Kidney (tissue), 14 donors: ENCODE measurements around the gene BEX4. TPM values are rescaled to one million over a fixed set of nuclear protein-coding genes. Genes with fewer than 3 reads are reported as not detected.
"Not testable (repeated sequence)": the region's sequence is repeated elsewhere in the genome, so short reads cannot be mapped to it uniquely, and the experiment has no call there.

ENCODE experiments used
- DNase-seq, 5 donors: peaks; one replicate each; pipeline ENCODE4 v3.0.0-alpha.2; 2013 to 2020
- FAIRE-seq: peaks from 2 replicates; lab custom pipeline; 2012; peaks lifted over from hg19 to GRCh38; lab: Jason Lieb, UNC
- H3K27ac ChIP-seq, 2 donors: one replicate each; pipeline ENCODE4 v1.7.0; 2013; ENCODE audit warnings: low read depth in 2 of 2, low read length in 2 of 2, inconsistent platforms in 1 of 2
- H3K27me3 ChIP-seq: one replicate; pipeline ENCODE4 v1.7.1; 2013; ENCODE audit warnings: low read length, inconsistent platforms; ENCODE audit not compliant: control insufficient read depth, insufficient read depth
- H3K36me3 ChIP-seq, 3 donors: one replicate each; pipeline versions ENCODE4 v1.7.0 to v1.7.1; 2013; ENCODE audit warnings: low read length in 3 of 3, control low read depth in 1 of 3, inconsistent platforms in 1 of 3; ENCODE audit not compliant: insufficient read depth in 3 of 3, control insufficient read depth in 2 of 3
- H3K4me1 ChIP-seq, 3 donors: one replicate each; pipeline versions ENCODE4 v1.7.0 to v1.7.1; 2013; ENCODE audit warnings: low read length in 3 of 3, inconsistent platforms in 1 of 3, low read depth in 1 of 3; ENCODE audit not compliant: control insufficient read depth in 2 of 3, insufficient read depth in 2 of 3
- H3K4me3 ChIP-seq, 3 donors: one replicate each; pipeline versions ENCODE4 v1.7.0 to v1.8.1; 2013; ENCODE audit warnings: low read length in 3 of 3, control low read depth in 1 of 3, inconsistent platforms in 1 of 3
- H3K9ac ChIP-seq, 3 donors: one replicate each; pipeline versions ENCODE4 v1.7.0 to v1.7.1; 2013; ENCODE audit warnings: low read length in 3 of 3, control low read depth in 1 of 3, inconsistent platforms in 1 of 3
- H3K9me3 ChIP-seq, 3 donors: one replicate each; pipeline versions ENCODE4 v1.7.0 to v1.7.1; 2013; ENCODE audit warnings: low read length in 3 of 3, control low read depth in 1 of 3, inconsistent platforms in 1 of 3; ENCODE audit not compliant: control insufficient read depth in 2 of 3, insufficient read depth in 1 of 3
- intact Hi-C: fragments of 100-400 bp; cut with DNase I; formaldehyde crosslinking; loops from one replicate; pipeline ENCODE4 v1.11.1; 2022
- polyA plus RNA-seq: library from polyadenylated mRNA; stranded (reverse); fragments of 350-450 nt; fragmentation: Illumina TruSeq; extraction: RNeasy Lipid Tissue Mini Kit (QIAGEN cat#74804); gene quantifications from one replicate; pipeline ENCODE4 v1.2.3, GENCODE V29; 2014; ENCODE audit warnings: low read depth, low replicate concordance; ENCODE audit not compliant: insufficient read depth
- total RNA-seq: library from RNA; stranded (reverse); fragmentation: NEBNext Ultra II Directional; extraction: Animal tissue kit (Norgen Biotek cat#: 25700); gene quantifications from one replicate; pipeline ENCODE4 v1.2.1, GENCODE V29; 2021
- TF ChIP-seq, protein P1 (sequence below): IDR thresholded peaks from 3 replicates; pipeline ENCODE4 v1.5.1; 2012; ENCODE audit warnings: mild to moderate bottlenecking, moderate library complexity, borderline replicate concordance; ENCODE audit not compliant: insufficient read depth; ENCODE audit errors: extremely low read depth
- donor health status: control.
- donor health status: control.
- donor health status: control.
- donor health status: control.
- donor health status: control.
- donor health status: DM: yes; HTN: yes; CAD: no.
- donor health status: Normal renal cell carcinoma (clear cell type).

BEX4 gene
- total and polyA plus RNA-seq, 2 donors from 2014 or later, result 52.6 to 135 TPM

DNA sequence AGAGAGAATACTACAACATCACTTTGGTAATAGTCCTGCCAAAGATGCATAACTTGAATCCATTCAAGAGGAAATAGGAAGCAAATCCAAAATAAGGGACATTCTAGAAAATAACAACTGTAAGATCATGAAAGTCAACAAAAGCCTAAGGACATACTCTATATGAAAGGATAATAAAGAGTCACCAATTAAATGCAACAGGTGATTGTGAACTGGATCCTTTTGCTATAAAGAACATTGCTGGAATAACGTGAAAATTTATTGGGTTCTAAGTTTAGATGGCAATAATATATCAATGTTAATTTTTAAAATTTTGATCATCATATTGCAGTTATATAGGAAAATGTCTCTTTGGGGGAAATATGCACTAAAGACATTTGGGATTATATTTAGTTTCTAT, 20.0 kb downstream of the BEX4 start:
- TF ChIP-seq, protein P1, sequence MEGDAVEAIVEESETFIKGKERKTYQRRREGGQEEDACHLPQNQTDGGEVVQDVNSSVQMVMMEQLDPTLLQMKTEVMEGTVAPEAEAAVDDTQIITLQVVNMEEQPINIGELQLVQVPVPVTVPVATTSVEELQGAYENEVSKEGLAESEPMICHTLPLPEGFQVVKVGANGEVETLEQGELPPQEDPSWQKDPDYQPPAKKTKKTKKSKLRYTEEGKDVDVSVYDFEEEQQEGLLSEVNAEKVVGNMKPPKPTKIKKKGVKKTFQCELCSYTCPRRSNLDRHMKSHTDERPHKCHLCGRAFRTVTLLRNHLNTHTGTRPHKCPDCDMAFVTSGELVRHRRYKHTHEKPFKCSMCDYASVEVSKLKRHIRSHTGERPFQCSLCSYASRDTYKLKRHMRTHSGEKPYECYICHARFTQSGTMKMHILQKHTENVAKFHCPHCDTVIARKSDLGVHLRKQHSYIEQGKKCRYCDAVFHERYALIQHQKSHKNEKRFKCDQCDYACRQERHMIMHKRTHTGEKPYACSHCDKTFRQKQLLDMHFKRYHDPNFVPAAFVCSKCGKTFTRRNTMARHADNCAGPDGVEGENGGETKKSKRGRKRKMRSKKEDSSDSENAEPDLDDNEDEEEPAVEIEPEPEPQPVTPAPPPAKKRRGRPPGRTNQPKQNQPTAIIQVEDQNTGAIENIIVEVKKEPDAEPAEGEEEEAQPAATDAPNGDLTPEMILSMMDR, result no peak
- H3K9ac ChIP-seq, result no peak overlapping the region
- H3K36me3 ChIP-seq, result no peaks in the 10 kb centered on the region
- H3K4me1 ChIP-seq, result no peaks in the 10 kb centered on the region
- peaks cover 2% of the 10 kb centered on the region for H3K27me3 ChIP-seq
- H3K27ac ChIP-seq, result no peak overlapping the region
- intact Hi-C loops, result no loop called here
- H3K9me3 ChIP-seq, result no peaks in the 10 kb centered on the region
- FAIRE-seq, result no peak
- no peak for DNase-seq
- no peak overlapping the region for H3K4me3 ChIP-seq

DNA sequence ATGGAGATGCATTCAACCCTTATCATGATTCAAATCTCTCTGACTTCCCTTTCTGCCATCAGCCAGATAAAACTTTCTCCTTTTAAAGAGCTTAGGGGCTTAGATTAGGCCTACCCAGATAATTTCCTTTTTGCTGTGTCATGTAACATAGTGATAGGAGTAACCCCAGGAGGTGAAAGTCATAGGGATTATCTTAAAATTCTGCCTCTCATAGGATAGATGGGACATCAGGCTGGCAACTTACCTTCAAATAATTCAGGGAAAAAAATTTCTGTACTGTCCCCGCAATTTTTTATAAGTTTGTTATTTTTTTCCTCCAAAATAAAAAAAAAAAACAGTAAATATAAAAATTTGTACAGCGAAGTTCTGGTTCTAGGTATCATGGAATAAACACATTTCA, 20.7 kb downstream of the BEX4 start:
- H3K4me1 ChIP-seq, H3K27ac ChIP-seq, intact Hi-C loops, H3K9ac ChIP-seq, H3K9me3 ChIP-seq, H3K27me3 ChIP-seq, DNase-seq, H3K36me3 ChIP-seq, H3K4me3 ChIP-seq: not testable (repeated sequence)
- peak; percentile 52 for FAIRE-seq

DNA sequence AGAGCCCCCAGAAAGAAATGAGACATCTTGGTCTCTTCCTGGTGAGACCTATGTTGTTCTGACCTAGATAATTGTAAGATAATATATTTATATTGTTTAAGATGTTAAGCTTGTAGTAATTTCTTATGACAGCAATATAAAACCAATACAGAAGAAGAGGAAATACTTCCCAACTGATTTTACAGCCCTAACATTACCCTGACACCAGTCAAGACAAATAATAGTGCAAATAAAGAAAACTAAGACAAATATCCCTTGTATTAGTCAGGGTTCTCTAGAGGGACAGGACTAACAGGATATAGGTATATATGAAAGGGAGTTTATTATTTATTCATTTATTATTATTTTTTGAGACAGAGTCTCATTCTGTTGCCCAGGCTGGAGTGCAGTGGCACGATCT, 21.4 kb downstream of the BEX4 start:
- DNase-seq (no peak), FAIRE-seq (no peak)
- H3K9me3 ChIP-seq, result no peaks in the 10 kb centered on the region
- no peak overlapping the region for H3K4me3 ChIP-seq
- no peak overlapping the region for H3K9ac ChIP-seq
- H3K36me3 ChIP-seq, result no peaks in the 10 kb centered on the region
- intact Hi-C loops, result no loop called here
- TF ChIP-seq, protein P1, result no peak
- no peak overlapping the region for H3K27ac ChIP-seq
- H3K4me1 ChIP-seq, result no peaks in the 10 kb centered on the region
- H3K27me3 ChIP-seq, result peaks cover 4% of the 10 kb centered on the region

DNA sequence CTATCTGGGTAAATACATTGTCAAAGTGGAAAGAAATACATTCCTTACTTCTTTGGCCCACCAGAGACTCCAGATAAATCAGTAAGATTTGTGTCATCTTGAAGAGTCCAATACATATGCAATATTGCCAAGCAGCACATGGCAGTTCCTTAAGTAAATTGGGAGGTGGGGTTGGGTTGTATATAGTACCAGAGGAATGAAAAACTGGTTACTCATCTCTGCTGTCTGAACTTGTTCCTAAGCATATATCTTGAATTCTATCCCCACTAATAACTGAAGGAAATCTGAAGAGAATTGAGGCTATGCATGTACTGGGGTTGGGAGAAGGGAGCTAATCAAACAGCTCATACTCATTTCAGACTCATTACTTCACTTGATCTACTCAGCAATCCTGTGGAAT, 25.2 kb downstream of the BEX4 start:
- Histone ChIP-seq H3K4me1 (no peaks in the 10 kb centered on the region), H3K9ac (no peak overlapping the region), H3K27me3 (peaks cover 2% of the 10 kb centered on the region), H3K36me3 (no peaks in the 10 kb centered on the region), H3K4me3 (no peak overlapping the region), H3K27ac (no peak overlapping the region), H3K9me3 (no peaks in the 10 kb centered on the region)
- FAIRE-seq (no peak), DNase-seq (no peak)
- TF ChIP-seq, protein P1, result no peak
- intact Hi-C loops, result no loop called here
